Measurements from ENCODE around the gene ZNF841.

GRCh38 chr19:52099497-52100138 is 4.1 kb upstream of the ZNF841 start:
- TF ChIP-seq SP4 (CRISPR knock-in tag; IDR thresholded peaks at IDR 0.05) = no peak
- 0 out of 2 replicates have a peak, but pooled peaks have one; percentile 17 for TF ChIP-seq BHLHE40 (IDR thresholded peaks at IDR 0.05; ENCODE audit: low read length)
- TF ChIP-seq SPEN (CRISPR knock-in tag; IDR thresholded peaks at IDR 0.05; ENCODE audit: low read depth) = no peak
- no peak for TF ChIP-seq CTCF (CRISPR knock-in tag; IDR thresholded peaks at IDR 0.05)
- no peak for TF ChIP-seq POLR2A (IDR thresholded peaks at IDR 0.05; ENCODE audit: insufficient read depth in 1 of 2, low read depth in 2 of 2, low read length in 2 of 2)
- no peak for TF ChIP-seq ZNF292 (CRISPR knock-in tag; IDR thresholded peaks at IDR 0.05; ENCODE audit: borderline replicate concordance, low read depth)
- TF ChIP-seq, protein P1, sequence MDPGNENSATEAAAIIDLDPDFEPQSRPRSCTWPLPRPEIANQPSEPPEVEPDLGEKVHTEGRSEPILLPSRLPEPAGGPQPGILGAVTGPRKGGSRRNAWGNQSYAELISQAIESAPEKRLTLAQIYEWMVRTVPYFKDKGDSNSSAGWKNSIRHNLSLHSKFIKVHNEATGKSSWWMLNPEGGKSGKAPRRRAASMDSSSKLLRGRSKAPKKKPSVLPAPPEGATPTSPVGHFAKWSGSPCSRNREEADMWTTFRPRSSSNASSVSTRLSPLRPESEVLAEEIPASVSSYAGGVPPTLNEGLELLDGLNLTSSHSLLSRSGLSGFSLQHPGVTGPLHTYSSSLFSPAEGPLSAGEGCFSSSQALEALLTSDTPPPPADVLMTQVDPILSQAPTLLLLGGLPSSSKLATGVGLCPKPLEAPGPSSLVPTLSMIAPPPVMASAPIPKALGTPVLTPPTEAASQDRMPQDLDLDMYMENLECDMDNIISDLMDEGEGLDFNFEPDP (CRISPR knock-in tag; conservative IDR thresholded peaks at IDR 0.05) = no peak
- no peak for TF ChIP-seq NFRKB (IDR thresholded peaks at IDR 0.05)
- no peak for TF ChIP-seq NCOA5 (CRISPR knock-in tag; IDR thresholded peaks at IDR 0.05)

All from HepG2 (cell line).